OCI-LY7 (cell line): Measurements from ENCODE around the gene CAB39. TPM values are rescaled to one million over a fixed set of nuclear protein-coding genes. Genes with fewer than 3 reads are reported as not detected.

ENCODE experiments used
- BruUV-seq: library from RNA; stranded (reverse); fragments of 400-500 nt; replicated peaks from 2 replicates; lab custom pipeline; 2021; lab: Mats Ljungman, UMichigan
- CTCF ChIA-PET: fragments of 300-600 bp; sonication (Branson Sonifier 250); formaldehyde crosslinking; loops from one replicate; lab custom pipeline; 2022; ENCODE audit warnings: antibody characterized with exemption; ENCODE audit not compliant: unreplicated experiment; lab: Charles Lee
- POLR2A ChIA-PET: fragments of 300-600 bp; sonication (Branson Sonifier 250); formaldehyde crosslinking; loops from one replicate; lab custom pipeline; 2022; ENCODE audit warnings: antibody characterized with exemption; lab: Charles Lee
- DNase-seq: peaks from one replicate; pipeline ENCODE4 v3.0.0-alpha.2; 2015; ENCODE audit warnings: low spot score
- H2AFZ ChIP-seq: fragments of 200-600 bp; sonication (generic), shearing (Covaris generic); 2 replicates; pipeline ENCODE4 v1.6.1; 2014; ENCODE audit warnings: mild to moderate bottlenecking, antibody characterized with exemption, low read length, moderate library complexity
- H3K27ac ChIP-seq: fragments of 200-600 bp; sonication (generic); 2 replicates; pipeline ENCODE4 v1.5.1; 2014; ENCODE audit warnings: mixed run types, low read depth, mild to moderate bottlenecking, moderate library complexity, low read length, inconsistent platforms; ENCODE audit not compliant: poor library complexity, severe bottlenecking
- H3K36me3 ChIP-seq: fragments of 200-600 bp; sonication (generic); 2 replicates; pipeline ENCODE4 v1.6.1; 2014; ENCODE audit warnings: mild to moderate bottlenecking, antibody characterized with exemption, low read length, moderate library complexity, mixed read lengths; ENCODE audit not compliant: insufficient read depth
- H3K4me1 ChIP-seq: fragments of 200-600 bp; sonication (generic); 2 replicates; pipeline ENCODE4 v1.5.1; 2014; ENCODE audit warnings: mild to moderate bottlenecking, low read length; ENCODE audit not compliant: insufficient read depth, poor library complexity, severe bottlenecking
- H3K4me2 ChIP-seq: fragments of 200-600 bp; sonication (generic); 2 replicates; pipeline ENCODE4 v1.6.1; 2014; ENCODE audit warnings: mild to moderate bottlenecking, low read length
- H3K4me3 ChIP-seq: fragments of 200-600 bp; sonication (generic); 2 replicates; pipeline ENCODE4 v1.5.1; 2014; ENCODE audit warnings: mild to moderate bottlenecking, low read depth, low read length; ENCODE audit not compliant: poor library complexity, severe bottlenecking
- H3K79me2 ChIP-seq: fragments of 200-600 bp; sonication (generic); 2 replicates; pipeline ENCODE4 v1.6.1; 2016; ENCODE audit warnings: low read depth, mild to moderate bottlenecking, low read length, moderate library complexity, mixed read lengths; ENCODE audit not compliant: insufficient read depth
- H3K9me2 ChIP-seq: fragments of 200-600 bp; sonication (generic); 2 replicates; pipeline ENCODE4 v1.6.1; 2016; ENCODE audit warnings: mild to moderate bottlenecking, low read length, mixed read lengths; ENCODE audit not compliant: insufficient read depth
- H3K9me3 ChIP-seq: fragments of 200-600 bp; sonication (generic); 2 replicates; pipeline ENCODE4 v1.6.1; 2014; ENCODE audit warnings: mild to moderate bottlenecking, mixed run types, low read length, mixed read lengths
- H4K20me1 ChIP-seq: fragments of 200-600 bp; sonication (generic); 2 replicates; pipeline ENCODE4 v1.6.1; 2014; ENCODE audit warnings: mild to moderate bottlenecking, antibody characterized with exemption, low read length, moderate library complexity, mixed read lengths; ENCODE audit not compliant: insufficient read depth
- EZH2phosphoT487 ChIP-seq: fragments of 200-600 bp; sonication (generic); IDR thresholded peaks from 2 replicates; pipeline ENCODE4 v1.6.1; 2018; ENCODE audit warnings: low read depth, borderline replicate concordance, mild to moderate bottlenecking, mixed run types, antibody characterized with exemption, low read length, moderate library complexity, mixed read lengths
- intact Hi-C: fragments of 100-400 bp; cut with micrococcal nuclease; formaldehyde crosslinking; loops from one replicate; pipeline ENCODE4 v1.10.0; 2022; ENCODE audit not compliant: unreplicated experiment
- total RNA-seq, 2 experiments: library from RNA; depleted of rRNA in 1 of 2; stranded (reverse); fragments of >200 nt in 1 of 2; shearing (Covaris generic) in 1 of 2; gene quantifications; 2 replicates each; pipeline ENCODE4 v1.2.3, GENCODE V29; 2014 to 2022
- TF ChIP-seq, protein P1 (sequence below): fragments of 200-600 bp; sonication (generic); conservative IDR thresholded peaks from 2 replicates; pipeline ENCODE4 v1.5.1; 2014; ENCODE audit warnings: mild to moderate bottlenecking, antibody characterized with exemption, low read length, moderate library complexity, mixed read lengths

CAB39 gene
- total RNA-seq, 2 experiments from 2014 or later = 39.3 to 53.4 TPM

DNA sequence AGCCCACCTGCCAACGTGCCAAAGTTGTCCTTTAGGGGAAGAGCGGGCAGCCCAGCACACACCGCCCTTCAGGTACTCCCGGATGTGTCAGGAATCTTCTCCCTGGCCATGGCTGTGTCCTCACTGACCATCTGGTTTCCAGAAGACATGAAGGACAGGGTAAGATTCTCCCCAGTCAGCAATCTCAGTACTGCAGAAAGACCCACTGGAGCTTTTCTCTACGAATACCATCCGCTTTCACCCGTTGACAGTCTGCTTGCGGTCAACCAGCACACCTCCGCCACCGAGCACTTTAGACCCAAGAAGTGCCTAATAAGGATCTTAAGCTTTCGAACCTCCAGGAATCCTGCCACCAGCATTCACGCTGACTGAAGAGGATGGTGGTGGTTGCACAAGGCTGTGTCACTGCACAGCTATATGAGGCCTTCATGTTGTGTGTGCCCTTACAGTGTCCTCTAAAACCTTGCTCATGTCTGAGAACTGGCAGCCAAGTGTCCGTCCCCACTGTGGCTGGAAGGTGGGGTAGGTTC, 109.4 kb downstream of the CAB39 start:
- POLR2A ChIA-PET = interaction anchor here (0.6 kb wide), 1 partner anchor 33 kb away, joined by 4 read pairs; no protein-coding TSS in a partner anchor
- intact Hi-C loops = no loop called here
- CTCF ChIA-PET = no interaction called here

DNA sequence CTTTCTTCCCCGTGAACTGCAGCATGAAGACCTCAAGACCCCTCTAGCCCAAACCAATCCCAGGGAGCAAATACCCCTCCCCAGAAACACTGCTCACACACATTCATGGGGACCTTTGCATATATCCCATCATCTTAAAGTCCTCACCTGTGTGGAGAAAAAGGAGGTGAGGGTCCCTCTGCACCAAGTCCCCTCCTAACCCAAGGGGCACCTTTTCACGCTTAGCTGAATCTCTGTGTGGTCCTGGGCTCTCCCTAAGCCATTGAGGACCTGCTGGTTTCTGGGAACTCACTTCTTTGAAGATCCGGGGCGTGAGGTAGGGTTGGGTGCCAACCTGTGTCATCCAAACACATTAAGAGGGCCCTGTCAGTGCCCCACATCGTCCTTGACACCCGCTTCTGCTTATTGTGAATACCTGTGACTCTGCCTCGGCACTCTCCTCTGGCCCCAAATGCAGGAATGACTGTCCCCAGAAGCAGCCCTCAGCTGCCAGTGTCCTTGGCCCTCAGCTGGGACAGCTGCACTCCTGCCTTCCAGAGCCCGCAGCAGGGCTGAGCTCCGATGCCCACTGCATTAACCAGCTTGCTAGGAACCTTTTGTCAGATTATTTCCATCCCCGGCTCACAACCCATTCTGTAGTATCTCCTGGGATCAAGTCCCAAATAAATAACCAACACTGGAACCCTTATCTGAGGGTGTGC, 110.8 kb downstream of the CAB39 start:
- no peaks in the 10 kb centered on the region for H3K79me2 ChIP-seq
- no peak overlapping the region for H3K27ac ChIP-seq
- H2AFZ ChIP-seq = no peak overlapping the region
- H3K4me3 ChIP-seq = no peak overlapping the region
- H3K4me1 ChIP-seq = no peaks in the 10 kb centered on the region
- no TSS peak for BruUV-seq
- no peaks in the 10 kb centered on the region for H3K9me2 ChIP-seq
- ChIA-PET CTCF (interaction anchor here (0.6 kb wide), 1 partner anchor 55 kb away, joined by 3 read pairs; no protein-coding TSS in a partner anchor), POLR2A (no interaction called here)
- DNase-seq = no peak
- H4K20me1 ChIP-seq = no peaks in the 10 kb centered on the region; the same call in 1 of the 2 replicates
- intact Hi-C loops = no loop called here
- no peaks in the 10 kb centered on the region for H3K9me3 ChIP-seq
- peaks cover 17% of the 10 kb centered on the region; the same call in 1 of the 2 replicates for H3K36me3 ChIP-seq
- TF ChIP-seq, protein P1, sequence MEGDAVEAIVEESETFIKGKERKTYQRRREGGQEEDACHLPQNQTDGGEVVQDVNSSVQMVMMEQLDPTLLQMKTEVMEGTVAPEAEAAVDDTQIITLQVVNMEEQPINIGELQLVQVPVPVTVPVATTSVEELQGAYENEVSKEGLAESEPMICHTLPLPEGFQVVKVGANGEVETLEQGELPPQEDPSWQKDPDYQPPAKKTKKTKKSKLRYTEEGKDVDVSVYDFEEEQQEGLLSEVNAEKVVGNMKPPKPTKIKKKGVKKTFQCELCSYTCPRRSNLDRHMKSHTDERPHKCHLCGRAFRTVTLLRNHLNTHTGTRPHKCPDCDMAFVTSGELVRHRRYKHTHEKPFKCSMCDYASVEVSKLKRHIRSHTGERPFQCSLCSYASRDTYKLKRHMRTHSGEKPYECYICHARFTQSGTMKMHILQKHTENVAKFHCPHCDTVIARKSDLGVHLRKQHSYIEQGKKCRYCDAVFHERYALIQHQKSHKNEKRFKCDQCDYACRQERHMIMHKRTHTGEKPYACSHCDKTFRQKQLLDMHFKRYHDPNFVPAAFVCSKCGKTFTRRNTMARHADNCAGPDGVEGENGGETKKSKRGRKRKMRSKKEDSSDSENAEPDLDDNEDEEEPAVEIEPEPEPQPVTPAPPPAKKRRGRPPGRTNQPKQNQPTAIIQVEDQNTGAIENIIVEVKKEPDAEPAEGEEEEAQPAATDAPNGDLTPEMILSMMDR = no peak
- TF ChIP-seq EZH2phosphoT487 = no peak
- H3K4me2 ChIP-seq = no peak overlapping the region

More for the DNA sequence above, 109.4 kb downstream of the CAB39 start:
- Histone ChIP-seq H3K27ac (no peak overlapping the region), H2AFZ (no peak overlapping the region), H3K4me2 (no peak overlapping the region), H3K79me2 (no peaks in the 10 kb centered on the region), H3K9me3 (no peaks in the 10 kb centered on the region), H3K9me2 (no peaks in the 10 kb centered on the region), H3K4me3 (no peak overlapping the region), H4K20me1 (no peaks in the 10 kb centered on the region; the same call in 1 of the 2 replicates), H3K4me1 (no peaks in the 10 kb centered on the region), H3K36me3 (peaks cover 26% of the 10 kb centered on the region; the same call in 1 of the 2 replicates)
- no peak for DNase-seq
- no TSS peak for BruUV-seq
- TF ChIP-seq, protein P1 = no peak
- TF ChIP-seq EZH2phosphoT487 = no peak
